HG02870 (cell line): Measurements from ENCODE around the gene APOL2.
"Not testable (repeated sequence)": the region's sequence is repeated elsewhere in the genome, so short reads cannot be mapped to it uniquely, and the experiment has no call there.

Source experiments
- ATAC-seq: cut with Tn5 transposase; IDR thresholded peaks from one replicate; pipeline ENCODE4 v1.9.1; 2021; ENCODE audit warnings: mild to moderate bottlenecking, moderate library complexity; ENCODE audit not compliant: unreplicated experiment

Gene APOL2

GRCh38 chr22:36202906-36203305, 36.4 kb downstream of the APOL2 start:
- ATAC-seq, result not testable (repeated sequence)

- ATAC-seq, result no peak
Observed at GRCh38 chr22:36201630-36202319, 37.6 kb downstream of the APOL2 start, which contains the start of gene APOL4. Gene APOL4 (minus strand): TSS chr22:36201809. CDS start chr22:36201734, 75 bp downstream.

- not testable (repeated sequence) for ATAC-seq
Observed at GRCh38 chr22:36201025-36201424, 38.3 kb downstream of the APOL2 start.

GRCh38 chr22:36199001-36199551, 40.3 kb downstream of the APOL2 start:
- ATAC-seq, result no peak

GRCh38 chr22:36198536-36198935, 40.8 kb downstream of the APOL2 start:
- no peak for ATAC-seq

- no peak for ATAC-seq
Observed at GRCh38 chr22:36197514-36198146, 41.7 kb downstream of the APOL2 start.

- no peak for ATAC-seq
Observed at GRCh38 chr22:36197065-36197440, 42.3 kb downstream of the APOL2 start.

GRCh38 chr22:36196254-36197064, 42.9 kb downstream of the APOL2 start:
- no peak for ATAC-seq

GRCh38 chr22:36194971-36195370, 44.4 kb downstream of the APOL2 start:
- ATAC-seq, result no peak

- ATAC-seq, result no peak
Observed at GRCh38 chr22:36194385-36194784, 44.9 kb downstream of the APOL2 start.

GRCh38 chr22:36193577-36193976, 45.8 kb downstream of the APOL2 start:
- no peak for ATAC-seq

- ATAC-seq, result no peak
Observed at GRCh38 chr22:36193171-36193570, 46.2 kb downstream of the APOL2 start.

GRCh38 chr22:36192542-36192941, 46.8 kb downstream of the APOL2 start:
- ATAC-seq, result no peak

- ATAC-seq, result no peak
Observed at GRCh38 chr22:36191106-36191836, 48.1 kb downstream of the APOL2 start.

- not testable (repeated sequence) for ATAC-seq
Observed at GRCh38 chr22:36187862-36188261, 51.5 kb downstream of the APOL2 start.

GRCh38 chr22:36185828-36186624, 53.3 kb downstream of the APOL2 start:
- no peak for ATAC-seq

- ATAC-seq, result no peak
Observed at GRCh38 chr22:36184433-36185025, 54.8 kb downstream of the APOL2 start.

- ATAC-seq, result no peak
Observed at GRCh38 chr22:36183446-36183845, 55.9 kb downstream of the APOL2 start.

GRCh38 chr22:36182857-36183256, 56.5 kb downstream of the APOL2 start:
- ATAC-seq, result no peak

GRCh38 chr22:36182056-36182455, 57.3 kb downstream of the APOL2 start:
- ATAC-seq, result no peak
